ENCODE results near the gene DOCK6. TPM values are rescaled to one million over a fixed set of nuclear protein-coding genes. Genes with fewer than 3 reads are reported as not detected.
"Not testable (repeated sequence)": the region's sequence is repeated elsewhere in the genome, so short reads cannot be mapped to it uniquely, and the experiment has no call there.

DOCK6 gene
- total RNA-seq, 1 donor from 2014 or later = 10.5 TPM

GRCh38 chr19:11168568-11168967, 93.8 kb downstream of the DOCK6 start:
- peak; percentile 98 for DNase-seq (ENCODE audit: low read depth)
- no peak for TF ChIP-seq CTCF (IDR thresholded peaks at IDR 0.05; ENCODE audit: insufficient read depth, low read length, severe bottlenecking)
- H3K36me3 ChIP-seq (ENCODE audit: control insufficient read depth, insufficient read depth, low read length) = peaks cover 4% of the 10 kb centered on the region
- no peaks in the 10 kb centered on the region for H3K27me3 ChIP-seq (ENCODE audit: control insufficient read depth, insufficient read depth, low read length)
- no peak overlapping the region for H3K4me3 ChIP-seq (ENCODE audit: low read depth, low read length)
- peak; percentile 100 for FAIRE-seq

- Histone ChIP-seq H3K36me3 (ENCODE audit: control insufficient read depth, insufficient read depth, low read length) (peaks cover 3% of the 10 kb centered on the region), H3K4me3 (ENCODE audit: low read depth, low read length) (no peak overlapping the region), H3K27me3 (ENCODE audit: control insufficient read depth, insufficient read depth, low read length) (no peaks in the 10 kb centered on the region)
- no peak for DNase-seq (ENCODE audit: low read depth)
- no peak for TF ChIP-seq CTCF (IDR thresholded peaks at IDR 0.05; ENCODE audit: insufficient read depth, low read length, severe bottlenecking)
- no peak for FAIRE-seq
Observed at GRCh38 chr19:11166281-11167142, 95.8 kb downstream of the DOCK6 start.

GRCh38 chr19:11165486-11166030, 96.8 kb downstream of the DOCK6 start:
- no peak overlapping the region for H3K4me3 ChIP-seq (ENCODE audit: low read depth, low read length)
- H3K36me3 ChIP-seq (ENCODE audit: control insufficient read depth, insufficient read depth, low read length) = peaks cover 3% of the 10 kb centered on the region
- no peaks in the 10 kb centered on the region for H3K27me3 ChIP-seq (ENCODE audit: control insufficient read depth, insufficient read depth, low read length)
- no peak for FAIRE-seq
- no peak for TF ChIP-seq CTCF (IDR thresholded peaks at IDR 0.05; ENCODE audit: insufficient read depth, low read length, severe bottlenecking)
- no peak for DNase-seq (ENCODE audit: low read depth)

GRCh38 chr19:11164879-11165406, 97.4 kb downstream of the DOCK6 start:
- H3K27me3 ChIP-seq (ENCODE audit: control insufficient read depth, insufficient read depth, low read length) = no peaks in the 10 kb centered on the region
- no peak for DNase-seq (ENCODE audit: low read depth)
- no peak overlapping the region for H3K4me3 ChIP-seq (ENCODE audit: low read depth, low read length)
- peaks cover 3% of the 10 kb centered on the region for H3K36me3 ChIP-seq (ENCODE audit: control insufficient read depth, insufficient read depth, low read length)
- no peak for FAIRE-seq
- TF ChIP-seq CTCF (IDR thresholded peaks at IDR 0.05; ENCODE audit: insufficient read depth, low read length, severe bottlenecking) = no peak

- no peak for DNase-seq (ENCODE audit: low read depth)
- TF ChIP-seq CTCF (IDR thresholded peaks at IDR 0.05; ENCODE audit: insufficient read depth, low read length, severe bottlenecking) = no peak
- FAIRE-seq = no peak
- H3K27me3 ChIP-seq (ENCODE audit: control insufficient read depth, insufficient read depth, low read length) = no peaks in the 10 kb centered on the region
- no peak overlapping the region for H3K4me3 ChIP-seq (ENCODE audit: low read depth, low read length)
- H3K36me3 ChIP-seq (ENCODE audit: control insufficient read depth, insufficient read depth, low read length) = peaks cover 2% of the 10 kb centered on the region
Observed at GRCh38 chr19:11164296-11164695, 98.0 kb downstream of the DOCK6 start.

GRCh38 chr19:11160440-11160768, 101.9 kb downstream of the DOCK6 start:
- not testable (repeated sequence) for H3K27me3 ChIP-seq (ENCODE audit: control insufficient read depth, insufficient read depth, low read length); DNase-seq (ENCODE audit: low read depth); H3K36me3 ChIP-seq (ENCODE audit: control insufficient read depth, insufficient read depth, low read length); H3K4me3 ChIP-seq (ENCODE audit: low read depth, low read length); FAIRE-seq

Measured in bronchial epithelial cell (primary cell).